ENCODE data around the gene TRIM61. TPM values are rescaled to one million over a fixed set of nuclear protein-coding genes. Genes with fewer than 3 reads are reported as not detected.
"Not testable (repeated sequence)": the region's sequence is repeated elsewhere in the genome, so short reads cannot be mapped to it uniquely, and the experiment has no call there.

Gene TRIM61
- polyA plus RNA-seq, 4 donors: 0.55 to 6.2 TPM; not detected in 2

DNA sequence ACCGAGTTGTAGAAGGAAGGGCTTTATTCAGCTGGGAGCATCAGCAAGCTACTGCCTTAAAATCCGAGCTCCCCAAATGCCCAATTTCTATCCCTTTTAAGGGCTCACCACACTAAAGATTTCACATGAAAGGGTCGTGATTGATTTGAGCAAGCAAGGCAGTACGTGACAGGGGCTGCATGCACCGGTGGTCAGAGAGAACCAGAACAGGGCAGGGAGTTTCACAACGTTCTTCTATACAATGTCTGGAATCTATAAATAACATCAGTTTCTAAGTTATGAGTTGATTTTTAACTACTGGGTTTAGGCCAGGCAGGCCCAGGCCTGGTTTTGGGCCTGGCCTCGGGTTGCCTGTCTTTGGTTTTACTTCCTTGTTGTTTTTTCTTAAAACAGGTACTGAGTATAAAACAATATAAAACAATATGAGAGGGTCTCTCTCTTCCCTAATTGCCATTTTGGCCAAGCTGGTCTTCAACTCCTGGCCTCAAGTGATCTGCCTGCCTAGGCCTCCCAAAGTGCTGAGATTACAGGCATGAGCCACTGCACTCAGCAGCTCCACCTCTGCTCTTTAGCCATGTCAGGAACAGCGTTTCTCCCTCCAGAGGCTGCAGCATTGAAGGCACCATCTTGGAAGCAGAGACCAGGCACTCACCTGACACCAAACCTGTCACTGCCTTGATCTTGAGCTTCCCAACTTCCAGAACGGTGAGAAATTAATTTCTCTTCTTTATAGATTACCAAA lies 41.4 kb downstream of the TRIM61 start:
- not testable (repeated sequence) for H3K27ac ChIP-seq (ENCODE audit: low read depth in 1 of 3, low read length in 2 of 3); H3K9me3 ChIP-seq (ENCODE audit: control insufficient read depth in 2 of 2, insufficient read depth in 1 of 2, low read depth in 1 of 2, low read length in 1 of 2); H3K27me3 ChIP-seq (ENCODE audit: control insufficient read depth in 3 of 3, insufficient read depth in 3 of 3, low read length in 3 of 3); H3K36me3 ChIP-seq (ENCODE audit: control insufficient read depth in 3 of 3, insufficient read depth in 2 of 3, low read depth in 1 of 3, low read length in 3 of 3); DNase-seq; FAIRE-seq; H3K4me1 ChIP-seq (ENCODE audit: control insufficient read depth in 3 of 3, insufficient read depth in 2 of 3, low read depth in 1 of 3, low read length in 2 of 3); H3K4me3 ChIP-seq (ENCODE audit: low read depth in 1 of 3, low read length in 3 of 3)
- WGBS, 3 donors: 78 to 80% (median 79%) methylated on average over 9 of the region's 9 CpGs

DNA sequence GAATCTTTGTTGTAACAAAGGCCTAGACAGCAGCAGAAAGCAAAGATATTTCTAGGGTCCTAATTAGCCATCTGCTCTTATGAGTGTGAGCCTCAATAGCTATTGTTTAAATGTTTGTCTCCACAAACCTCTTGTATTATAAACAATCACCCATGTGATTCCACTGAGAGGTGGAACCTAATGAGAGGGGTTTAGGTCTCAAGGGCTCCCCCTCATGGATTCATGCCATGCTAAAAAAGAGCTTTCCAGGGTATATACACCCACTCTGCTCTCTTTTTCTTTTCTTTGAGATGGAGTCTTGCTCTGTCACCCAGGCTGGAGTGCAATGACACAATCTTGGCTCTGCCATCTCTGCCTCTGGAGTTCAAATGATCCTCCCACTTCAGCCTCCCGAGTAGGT lies 42.1 kb downstream of the TRIM61 start:
- DNase-seq: no peak
- H3K27me3 ChIP-seq (ENCODE audit: control insufficient read depth in 3 of 3, insufficient read depth in 3 of 3, low read length in 3 of 3): no peaks in the 10 kb centered on the region
- no peaks in the 10 kb centered on the region for H3K4me1 ChIP-seq (ENCODE audit: control insufficient read depth in 3 of 3, insufficient read depth in 2 of 3, low read depth in 1 of 3, low read length in 2 of 3)
- FAIRE-seq: no peak
- no peaks in the 10 kb centered on the region for H3K36me3 ChIP-seq (ENCODE audit: control insufficient read depth in 3 of 3, insufficient read depth in 2 of 3, low read depth in 1 of 3, low read length in 3 of 3)
- WGBS, 3 donors: 50 to 76% (median 68%) methylated on average over 1 of the region's 1 CpG
- H3K4me3 ChIP-seq (ENCODE audit: low read depth in 1 of 3, low read length in 3 of 3): no peak overlapping the region
- H3K27ac ChIP-seq (ENCODE audit: low read depth in 1 of 3, low read length in 2 of 3): no peak overlapping the region
- H3K9me3 ChIP-seq (ENCODE audit: control insufficient read depth in 2 of 2, insufficient read depth in 1 of 2, low read depth in 1 of 2, low read length in 1 of 2): peaks cover 0 to 3% of the 10 kb centered on the region in 2 donors

DNA sequence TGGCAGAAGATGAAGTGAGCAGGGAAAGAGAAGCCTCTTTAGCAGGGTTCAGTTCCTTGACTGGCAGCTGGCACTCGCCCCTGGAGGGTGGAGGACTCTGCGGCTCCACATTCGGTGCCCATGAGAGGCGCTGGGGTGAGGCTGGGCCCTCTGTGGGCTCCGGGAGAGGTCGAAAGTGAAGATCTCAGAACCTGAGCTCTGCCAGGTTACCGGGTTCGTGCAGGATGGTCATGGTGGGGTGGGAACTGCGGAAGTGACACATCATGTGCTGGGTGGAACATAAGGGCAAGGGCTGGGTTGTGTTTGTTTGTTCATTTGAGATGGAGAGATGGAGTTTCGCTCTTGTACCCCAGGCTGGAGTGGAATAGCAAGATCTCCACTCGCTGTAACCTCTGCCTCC lies 44.2 kb downstream of the TRIM61 start:
- no peaks in the 10 kb centered on the region for H3K4me1 ChIP-seq (ENCODE audit: control insufficient read depth in 3 of 3, insufficient read depth in 2 of 3, low read depth in 1 of 3, low read length in 2 of 3)
- H3K36me3 ChIP-seq (ENCODE audit: control insufficient read depth in 3 of 3, insufficient read depth in 2 of 3, low read depth in 1 of 3, low read length in 3 of 3): no peaks in the 10 kb centered on the region
- no peaks in the 10 kb centered on the region for H3K27me3 ChIP-seq (ENCODE audit: control insufficient read depth in 3 of 3, insufficient read depth in 3 of 3, low read length in 3 of 3)
- H3K9me3 ChIP-seq (ENCODE audit: control insufficient read depth in 2 of 2, insufficient read depth in 1 of 2, low read depth in 1 of 2, low read length in 1 of 2): peaks cover 0 to 3% of the 10 kb centered on the region in 2 donors
- WGBS, 3 donors: 78 to 88% (median 83%) methylated on average over 11 of the region's 11 CpGs
- H3K27ac ChIP-seq (ENCODE audit: low read depth in 1 of 3, low read length in 2 of 3): no peak overlapping the region
- FAIRE-seq: no peak
- H3K4me3 ChIP-seq (ENCODE audit: low read depth in 1 of 3, low read length in 3 of 3): no peak overlapping the region
- no peak for DNase-seq

DNA sequence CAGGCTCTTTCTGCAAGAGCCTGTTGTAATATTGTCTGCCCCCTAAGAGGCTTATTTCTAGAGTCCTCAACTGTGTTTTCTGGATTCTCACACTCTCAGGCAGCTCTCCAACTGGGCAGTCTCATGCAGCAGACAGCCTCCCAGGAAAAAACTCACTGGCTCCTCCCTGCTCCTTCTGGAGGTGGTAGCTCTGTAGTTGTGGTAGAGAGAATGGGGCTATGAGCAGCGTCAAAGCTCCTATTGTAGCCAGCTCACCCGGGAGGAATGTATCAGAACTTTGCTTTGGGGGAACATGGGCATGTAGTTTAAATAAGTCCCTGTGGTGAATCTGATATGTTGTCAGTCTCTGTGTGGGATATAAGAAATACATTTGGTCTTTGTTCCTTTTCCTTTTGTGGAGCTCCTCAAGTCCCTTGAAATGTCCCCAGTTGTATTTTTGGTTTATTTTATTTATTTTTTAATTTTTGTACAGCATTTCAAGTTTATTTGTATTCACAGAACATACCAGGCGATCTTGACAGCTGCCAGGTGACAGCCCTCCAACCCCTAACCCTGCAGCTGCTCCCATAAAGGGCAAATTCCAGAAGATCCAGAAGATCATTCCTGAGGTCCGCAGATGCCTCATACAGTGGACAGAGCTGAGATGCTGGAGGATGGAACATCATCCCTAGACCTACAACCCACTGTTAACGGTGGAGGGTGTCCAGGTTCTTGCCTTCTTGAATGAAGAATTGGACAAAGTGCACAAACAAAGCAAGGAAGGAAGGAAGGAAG lies 45.7 kb downstream of the TRIM61 start:
- Histone ChIP-seq H3K27ac (ENCODE audit: low read depth in 1 of 3, low read length in 2 of 3) (no peak overlapping the region), H3K36me3 (ENCODE audit: control insufficient read depth in 3 of 3, insufficient read depth in 2 of 3, low read depth in 1 of 3, low read length in 3 of 3) (no peaks in the 10 kb centered on the region)
- FAIRE-seq: no peak

DNA sequence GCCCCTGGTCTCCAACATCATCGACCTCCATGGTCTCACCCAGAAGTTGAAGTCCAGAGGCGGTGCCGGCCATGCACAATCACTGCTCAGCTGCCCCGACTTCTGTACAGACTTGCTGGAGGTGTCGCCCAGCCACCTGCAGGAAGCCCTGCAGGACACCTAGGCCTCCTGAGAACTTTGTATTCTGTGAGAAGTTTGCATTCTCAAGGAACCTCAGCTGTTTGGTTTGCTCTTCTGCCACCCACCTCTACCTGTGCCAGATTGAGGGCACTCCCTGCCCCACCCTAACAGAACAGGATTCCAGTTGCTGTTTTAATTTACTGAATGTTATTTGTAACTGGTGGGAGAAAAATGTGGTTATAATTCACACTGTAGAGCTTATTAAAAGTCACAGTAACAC lies 46.8 kb downstream of the TRIM61 start:
- no peak for FAIRE-seq
- H3K4me3 ChIP-seq (ENCODE audit: low read depth in 1 of 3, low read length in 3 of 3): no peak overlapping the region
- DNase-seq: no peak
- 77 to 90% (median 83%) methylated on average over 5 of the region's 5 CpGs for WGBS, 3 donors
- no peak overlapping the region for H3K27ac ChIP-seq (ENCODE audit: low read depth in 1 of 3, low read length in 2 of 3)
- peaks cover 0 to 3% of the 10 kb centered on the region in 2 donors for H3K9me3 ChIP-seq (ENCODE audit: control insufficient read depth in 2 of 2, insufficient read depth in 1 of 2, low read depth in 1 of 2, low read length in 1 of 2)
- no peaks in the 10 kb centered on the region for H3K4me1 ChIP-seq (ENCODE audit: control insufficient read depth in 3 of 3, insufficient read depth in 2 of 3, low read depth in 1 of 3, low read length in 2 of 3)
- no peaks in the 10 kb centered on the region for H3K36me3 ChIP-seq (ENCODE audit: control insufficient read depth in 3 of 3, insufficient read depth in 2 of 3, low read depth in 1 of 3, low read length in 3 of 3)
- H3K27me3 ChIP-seq (ENCODE audit: control insufficient read depth in 3 of 3, insufficient read depth in 3 of 3, low read length in 3 of 3): no peaks in the 10 kb centered on the region

More for the DNA sequence above, 45.7 kb downstream of the TRIM61 start:
- 73 to 76% (median 74%) methylated on average over 5 of the region's 5 CpGs for WGBS, 3 donors
- DNase-seq: no peak
- H3K4me3 ChIP-seq (ENCODE audit: low read depth in 1 of 3, low read length in 3 of 3): no peak overlapping the region
- peaks cover 0 to 3% of the 10 kb centered on the region in 2 donors for H3K9me3 ChIP-seq (ENCODE audit: control insufficient read depth in 2 of 2, insufficient read depth in 1 of 2, low read depth in 1 of 2, low read length in 1 of 2)
- no peaks in the 10 kb centered on the region for H3K27me3 ChIP-seq (ENCODE audit: control insufficient read depth in 3 of 3, insufficient read depth in 3 of 3, low read length in 3 of 3)
- H3K4me1 ChIP-seq (ENCODE audit: control insufficient read depth in 3 of 3, insufficient read depth in 2 of 3, low read depth in 1 of 3, low read length in 2 of 3): no peaks in the 10 kb centered on the region

DNA sequence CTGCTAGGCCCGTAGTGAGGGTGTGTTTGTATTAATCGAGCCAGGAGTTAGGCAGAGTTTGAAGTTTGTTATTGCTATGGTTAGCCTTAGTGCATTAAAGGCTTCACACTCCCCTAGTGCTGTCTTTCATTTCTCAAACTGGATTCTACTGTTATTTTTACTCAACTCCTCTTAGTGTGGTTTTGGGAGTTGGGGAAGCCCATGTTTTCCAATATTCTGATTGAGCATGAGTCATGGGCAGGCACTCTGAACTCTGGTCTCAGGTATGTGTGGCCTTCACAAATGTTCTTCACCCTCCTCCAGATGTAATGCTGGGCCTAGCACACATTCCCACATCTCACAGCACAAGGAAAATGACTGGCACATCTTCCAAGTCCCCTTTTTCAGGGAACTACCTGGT lies 50.4 kb downstream of the TRIM61 start:
- 63 to 92% (median 90%) methylated on average over 2 of the region's 2 CpGs for WGBS, 3 donors
- DNase-seq; FAIRE-seq; H3K27me3 ChIP-seq (ENCODE audit: control insufficient read depth in 3 of 3, insufficient read depth in 3 of 3, low read length in 3 of 3); H3K9me3 ChIP-seq (ENCODE audit: control insufficient read depth in 2 of 2, insufficient read depth in 1 of 2, low read depth in 1 of 2, low read length in 1 of 2); H3K4me3 ChIP-seq (ENCODE audit: low read depth in 1 of 3, low read length in 3 of 3); H3K27ac ChIP-seq (ENCODE audit: low read depth in 1 of 3, low read length in 2 of 3); H3K4me1 ChIP-seq (ENCODE audit: control insufficient read depth in 3 of 3, insufficient read depth in 2 of 3, low read depth in 1 of 3, low read length in 2 of 3); H3K36me3 ChIP-seq (ENCODE audit: control insufficient read depth in 3 of 3, insufficient read depth in 2 of 3, low read depth in 1 of 3, low read length in 3 of 3): not testable (repeated sequence)

DNA sequence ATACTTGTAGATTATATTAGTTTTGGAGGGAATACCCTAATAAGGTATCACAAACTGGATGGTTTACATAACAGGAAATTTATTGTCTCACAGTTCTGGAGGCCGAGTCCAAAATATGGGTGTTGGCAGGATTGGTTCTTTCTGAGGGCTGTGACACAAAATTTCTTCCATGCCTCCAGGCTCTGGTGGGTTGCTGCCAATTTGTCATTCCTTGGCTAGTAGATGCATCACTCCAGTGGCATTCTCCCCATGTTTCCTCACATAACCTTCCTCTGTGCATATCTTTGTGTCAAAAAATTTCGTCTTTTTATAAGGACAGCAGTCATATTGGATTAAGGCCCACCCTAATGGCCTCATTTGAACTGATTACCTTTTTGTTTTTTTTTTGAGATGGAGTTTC lies 51.2 kb downstream of the TRIM61 start:
- no peaks in the 10 kb centered on the region for H3K27me3 ChIP-seq (ENCODE audit: control insufficient read depth in 3 of 3, insufficient read depth in 3 of 3, low read length in 3 of 3)
- DNase-seq: no peak

DNA sequence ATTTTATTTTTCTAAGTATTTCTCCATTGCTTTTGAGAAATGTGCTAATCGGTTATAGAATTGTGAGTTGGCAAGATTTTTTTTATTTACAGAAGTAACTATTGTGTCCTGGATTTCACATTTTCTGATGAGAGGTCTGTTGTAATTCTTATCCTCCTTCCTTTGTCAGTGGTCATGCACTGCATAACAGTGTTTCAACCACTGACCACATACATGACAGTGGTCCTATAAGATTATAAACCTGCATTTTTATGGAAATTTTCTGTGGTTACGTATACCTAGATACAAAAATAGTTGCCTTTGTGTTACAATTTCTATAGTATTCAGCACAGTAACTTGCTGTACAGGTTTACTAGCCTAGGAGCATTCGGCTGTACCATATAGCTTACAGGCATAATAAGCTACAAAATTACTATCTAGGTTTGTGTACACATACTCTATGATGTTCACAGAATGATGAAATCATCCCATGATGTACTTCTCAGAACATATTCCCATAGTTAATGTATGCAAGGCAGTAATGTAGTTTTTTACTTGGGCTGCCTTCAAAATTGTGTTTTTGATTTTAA lies 52.7 kb downstream of the TRIM61 start:
- DNase-seq (no peak), FAIRE-seq (no peak)
- Histone ChIP-seq H3K4me1 (ENCODE audit: control insufficient read depth in 3 of 3, insufficient read depth in 2 of 3, low read depth in 1 of 3, low read length in 2 of 3) (no peaks in the 10 kb centered on the region), H3K27ac (ENCODE audit: low read depth in 1 of 3, low read length in 2 of 3) (no peak overlapping the region), H3K9me3 (ENCODE audit: control insufficient read depth in 2 of 2, insufficient read depth in 1 of 2, low read depth in 1 of 2, low read length in 1 of 2) (no peaks in the 10 kb centered on the region), H3K4me3 (ENCODE audit: low read depth in 1 of 3, low read length in 3 of 3) (no peak overlapping the region), H3K36me3 (ENCODE audit: control insufficient read depth in 3 of 3, insufficient read depth in 2 of 3, low read depth in 1 of 3, low read length in 3 of 3) (no peaks in the 10 kb centered on the region), H3K27me3 (ENCODE audit: control insufficient read depth in 3 of 3, insufficient read depth in 3 of 3, low read length in 3 of 3) (no peaks in the 10 kb centered on the region)
- WGBS, 3 donors: 83 to 88% (median 86%) methylated on average over 3 of the region's 3 CpGs

More for the DNA sequence above, 51.2 kb downstream of the TRIM61 start:
- Histone ChIP-seq H3K9me3 (ENCODE audit: control insufficient read depth in 2 of 2, insufficient read depth in 1 of 2, low read depth in 1 of 2, low read length in 1 of 2) (peaks cover 0 to 3% of the 10 kb centered on the region in 2 donors), H3K27ac (ENCODE audit: low read depth in 1 of 3, low read length in 2 of 3) (no peak overlapping the region), H3K4me3 (ENCODE audit: low read depth in 1 of 3, low read length in 3 of 3) (no peak overlapping the region), H3K4me1 (ENCODE audit: control insufficient read depth in 3 of 3, insufficient read depth in 2 of 3, low read depth in 1 of 3, low read length in 2 of 3) (no peaks in the 10 kb centered on the region), H3K36me3 (ENCODE audit: control insufficient read depth in 3 of 3, insufficient read depth in 2 of 3, low read depth in 1 of 3, low read length in 3 of 3) (no peaks in the 10 kb centered on the region)
- FAIRE-seq: no peak
- 70 to 91% (median 80%) methylated on average over 2 of the region's 2 CpGs for WGBS, 3 donors
